HT-29 (cell line): ENCODE data around the gene C9orf85. TPM values are rescaled to one million over a fixed set of nuclear protein-coding genes. Genes with fewer than 3 reads are reported as not detected.
"Not testable (repeated sequence)": the region's sequence is repeated elsewhere in the genome, so short reads cannot be mapped to it uniquely, and the experiment has no call there.

ENCODE experiments used
- DNase-seq: peaks from one replicate; pipeline ENCODE4 v3.0.0-alpha.2; 2015; ENCODE audit warnings: low spot score
- small RNA-seq: library from RNA; depleted of rRNA; stranded (forward); fragments of <200 nt; gene quantifications from one replicate; pipeline ENCODE3, GENCODE V24; 2014
- total RNA-seq: library from RNA; depleted of rRNA; stranded (reverse); fragments of >200 nt; shearing (Covaris generic); gene quantifications from 2 replicates; pipeline ENCODE4 v1.2.3, GENCODE V29; 2014; rRNA removed

The C9orf85 gene
- total RNA-seq, 1 experiment from 2014 or later = 10.2 TPM

DNA sequence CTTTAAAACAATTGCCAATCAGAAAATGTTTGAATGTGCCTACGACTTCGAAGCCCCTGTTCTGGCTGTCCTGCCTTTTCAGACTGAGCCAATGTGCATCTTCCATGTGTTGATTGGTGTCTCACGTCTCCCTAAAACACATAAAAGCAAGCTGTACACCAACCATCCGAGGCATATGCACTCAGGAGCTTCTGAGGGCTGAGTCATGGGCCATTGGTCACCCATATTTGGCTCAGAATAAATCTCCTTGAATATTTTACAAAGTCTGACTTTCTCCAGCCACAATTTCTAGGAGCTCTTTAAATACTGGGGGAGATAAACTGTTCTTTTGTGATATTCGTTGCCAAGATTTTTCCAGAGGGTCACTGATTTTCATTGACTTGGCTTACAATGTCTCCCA lies 95.1 kb downstream of the C9orf85 start:
- no peak for DNase-seq

DNA sequence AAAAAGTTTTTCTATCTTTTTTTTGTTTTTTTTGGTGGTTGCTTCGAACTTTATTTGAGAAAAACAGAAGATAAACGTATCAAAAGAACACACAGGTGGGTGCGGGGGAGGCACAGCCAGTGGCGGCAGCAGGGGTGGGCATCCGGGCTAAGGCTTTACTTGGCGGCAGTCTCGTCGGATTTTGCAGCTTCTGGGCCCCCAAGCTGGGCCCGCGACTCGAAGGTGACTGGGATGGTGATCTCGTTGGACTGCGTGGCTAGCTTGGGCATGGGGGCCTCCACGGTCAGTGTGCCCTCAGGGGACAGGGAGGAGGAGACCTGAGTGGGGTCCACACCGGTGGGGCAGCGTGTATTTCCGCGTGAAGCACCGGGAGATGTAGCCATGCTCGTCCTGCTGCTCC lies 96.3 kb downstream of the C9orf85 start:
- DNase-seq = not testable (repeated sequence)

DNA sequence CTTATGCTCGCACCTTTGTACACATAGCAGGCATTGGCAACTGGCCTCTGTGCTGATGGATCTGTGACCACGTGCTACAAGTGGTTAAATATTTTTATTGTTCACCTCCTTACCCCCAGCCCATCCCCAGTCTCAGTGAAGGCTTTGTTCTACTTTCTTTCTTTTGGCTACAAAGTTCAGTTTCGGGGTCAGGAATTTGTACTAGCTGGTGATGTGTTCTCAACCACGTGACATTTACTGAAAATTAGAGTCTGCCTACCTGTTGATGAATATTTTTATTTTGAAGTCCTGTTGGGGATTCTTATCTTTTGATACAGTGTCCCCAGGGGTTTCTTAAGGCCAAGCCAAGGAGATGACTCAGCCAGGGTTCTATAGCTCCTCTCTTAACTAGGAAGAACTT lies 101.2 kb downstream of the C9orf85 start:
- DNase-seq = no peak

DNA sequence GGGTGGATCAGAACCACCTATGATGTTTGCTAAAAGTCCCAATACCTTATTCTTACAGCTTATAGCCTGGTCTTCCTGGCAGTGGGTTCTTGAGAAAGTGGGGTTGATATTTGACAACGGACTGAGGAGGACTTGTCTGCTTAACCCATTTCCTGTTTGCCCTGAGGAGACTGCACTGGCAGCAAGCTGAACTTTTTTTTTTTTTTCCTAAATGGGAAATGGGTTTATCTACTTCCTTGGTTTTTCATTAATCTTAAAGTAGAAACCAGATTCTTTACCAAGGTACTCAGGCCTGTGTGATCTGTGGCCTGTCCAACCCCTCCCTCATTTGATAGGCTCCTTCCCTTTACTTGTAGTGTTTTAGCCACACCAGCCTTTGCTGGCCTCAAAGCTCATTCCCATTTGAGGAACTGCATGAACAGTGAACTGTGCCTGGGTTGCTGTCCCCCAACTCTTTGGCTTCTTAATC lies 101.9 kb downstream of the C9orf85 start:
- no peak for DNase-seq

DNA sequence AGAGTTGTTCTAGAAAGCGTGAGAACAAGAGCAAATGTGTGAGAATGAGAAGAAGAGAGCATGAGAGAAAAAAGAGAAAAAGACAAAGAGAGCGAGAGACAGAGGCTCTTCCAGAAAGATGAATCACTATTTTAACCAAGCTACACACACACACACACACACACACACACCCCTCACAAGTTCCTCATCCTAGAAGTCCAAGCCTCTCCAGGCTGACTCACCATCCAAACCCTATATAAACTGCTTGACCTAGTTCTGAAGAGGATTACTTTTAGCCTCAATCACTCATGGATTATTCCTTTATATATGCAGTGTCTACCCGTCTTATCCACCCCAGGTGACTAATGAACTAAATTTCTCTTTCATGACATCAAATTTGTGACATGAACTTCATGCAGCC lies 111.4 kb downstream of the C9orf85 start:
- peak; percentile 9 for DNase-seq

Small RNA genes within 50 kb of the gene (small RNA-seq; reads per million reads assigned to genes)
- gene HSPB1P1 (not detected), gene RF00019 (not detected)

Other genes with a start within 250 kb of the C9orf85 start
- gene CEMIP2, start 143.1 kb upstream of the C9orf85 start, total RNA-seq = 71.6 and 102 TPM in 2 replicates
- 20.0 and 21.8 TPM in 2 replicates for gene ABHD17B, start 446 bp upstream of the C9orf85 start, total RNA-seq
- not detected in 2 replicates for gene C9orf57, start 149.0 kb downstream of the C9orf85 start, total RNA-seq
- gene GDA, start 237.8 kb downstream of the C9orf85 start, total RNA-seq = 34.1 and 45.4 TPM in 2 replicates